K562 (cell line): ENCODE measurements around the gene MAST3. TPM values are rescaled to one million over a fixed set of nuclear protein-coding genes. Genes with fewer than 3 reads are reported as not detected.

Source experiments
- AFF1 ChIP-seq, 2 experiments: fragments of 450-650 bp; IDR thresholded peaks; 2 replicates each; pipeline ENCODE4 v1.6.1; 2018; ENCODE audit warnings: mild to moderate bottlenecking in 2 of 2, low read depth in 1 of 2; ENCODE audit not compliant: partially characterized antibody in 2 of 2
- BRD4 ChIP-seq: fragments of 200-600 bp; sonication (generic); IDR thresholded peaks from 2 replicates; pipeline ENCODE4 v1.6.1; 2017; ENCODE audit warnings: inconsistent platforms
- CHD1 ChIP-seq: fragments of 200-600 bp; sonication (generic); IDR thresholded peaks from one replicate; pipeline ENCODE4 v1.6.1; 2012; ENCODE audit warnings: mild to moderate bottlenecking, moderate library complexity, low read length, inconsistent platforms
- CHD4 ChIP-seq: fragments of 200-600 bp; sonication (generic); IDR thresholded peaks from 3 replicates; pipeline ENCODE4 v1.6.1; 2012; ENCODE audit warnings: low read depth, mild to moderate bottlenecking, mixed read lengths, low read length, inconsistent platforms; ENCODE audit not compliant: insufficient read depth, insufficient replicate concordance, poor library complexity, severe bottlenecking
- EHMT2 ChIP-seq: fragments of 450-650 bp; IDR thresholded peaks from 2 replicates; pipeline ENCODE4 v1.6.1; 2018; ENCODE audit warnings: antibody characterized with exemption
- ESRRA ChIP-seq: fragments of 450-650 bp; IDR thresholded peaks from 2 replicates; pipeline ENCODE4 v1.6.1; 2014; ENCODE audit warnings: low read depth, mild to moderate bottlenecking, moderate library complexity, borderline replicate concordance
- ETV1 ChIP-seq: fragments of 450-650 bp; conservative IDR thresholded peaks from 2 replicates; pipeline ENCODE4 v1.6.1; 2016; ENCODE audit warnings: missing genetic modification characterization, control low read depth, low read depth, missing compliant biosample characterization
- FOS ChIP-seq: IDR thresholded peaks from 3 replicates; pipeline ENCODE4 v1.6.1; 2011; ENCODE audit not compliant: insufficient read length; ENCODE audit errors: extremely low read depth
- HDAC6 ChIP-seq: IDR thresholded peaks from 2 replicates; pipeline ENCODE4 v1.6.1; 2012; ENCODE audit warnings: low read depth, mild to moderate bottlenecking, control low read depth, inconsistent platforms, low read length, moderate library complexity
- HDGF ChIP-seq: fragments of 450-650 bp; IDR thresholded peaks from 2 replicates; pipeline ENCODE4 v1.6.1; 2016
- IRF2 ChIP-seq: sonication (generic); formaldehyde crosslinking; IDR thresholded peaks from 2 replicates; pipeline ENCODE4 v1.8.1; 2022; ENCODE audit warnings: mild to moderate bottlenecking, missing genetic modification reagents
- KDM4B ChIP-seq, 2 experiments: fragments of 450-650 bp in 1 of 2; sonication (generic) in 1 of 2; IDR thresholded peaks; 2 replicates each; pipeline ENCODE4 v1.6.1; 2016 to 2017; ENCODE audit warnings: borderline replicate concordance in 2 of 2, antibody characterized with exemption in 1 of 2, low read depth in 1 of 2, mild to moderate bottlenecking in 1 of 2
- MAFG ChIP-seq: fragments of 450-650 bp; conservative IDR thresholded peaks from 2 replicates; pipeline ENCODE4 v1.6.1; 2016; ENCODE audit warnings: missing genetic modification characterization, missing compliant biosample characterization
- NR3C1 ChIP-seq: sonication (generic); formaldehyde crosslinking; IDR thresholded peaks from 2 replicates; pipeline ENCODE4 v1.8.1; 2022; ENCODE audit warnings: missing genetic modification reagents
- PHF21A ChIP-seq: fragments of 450-650 bp; IDR thresholded peaks from 2 replicates; pipeline ENCODE4 v1.6.1; 2017; ENCODE audit warnings: low read depth, borderline replicate concordance
- PPARD ChIP-seq: fragments of 250-450 bp; sonication (Bioruptor Pico); IDR thresholded peaks from 2 replicates; pipeline ENCODE4 v1.8.0; 2022; ENCODE audit warnings: inconsistent platforms, mild to moderate bottlenecking, moderate library complexity
- PRPF4 ChIP-seq: fragments of 200-400 bp; formaldehyde crosslinking; IDR thresholded peaks from one replicate; pipeline ENCODE4 v1.6.1; 2017; ENCODE audit warnings: low read length, low read depth, mild to moderate bottlenecking; ENCODE audit not compliant: insufficient read depth, poor library complexity, severe bottlenecking
- PTRF ChIP-seq: fragments of 450-650 bp; IDR thresholded peaks from 2 replicates; pipeline ENCODE4 v1.6.1; 2016; ENCODE audit warnings: mild to moderate bottlenecking, missing genetic modification characterization, missing compliant biosample characterization
- RBM15 ChIP-seq: fragments of 200-400 bp; formaldehyde crosslinking; IDR thresholded peaks from 2 replicates; pipeline ENCODE4 v1.6.1; 2018; ENCODE audit warnings: mild to moderate bottlenecking, low read length, moderate library complexity; ENCODE audit not compliant: insufficient read depth
- RHOXF2B ChIP-seq: fragments of 250-450 bp; sonication (Bioruptor Pico); conservative IDR thresholded peaks from 2 replicates; pipeline ENCODE4 v1.5.1; 2021
- SRSF1 ChIP-seq: fragments of 200-400 bp; formaldehyde crosslinking; IDR thresholded peaks from 2 replicates; pipeline ENCODE4 v1.6.1; 2017; ENCODE audit warnings: mild to moderate bottlenecking, low read depth, low read length, moderate library complexity
- TBL1XR1 ChIP-seq, 2 experiments: IDR thresholded peaks; 2 replicates each; pipeline ENCODE4 v1.6.1; 2012; ENCODE audit warnings: improper control_type of control experiment in 2 of 2, low read length in 2 of 2, mild to moderate bottlenecking in 1 of 2
- ZFPM2 ChIP-seq: fragments of 250-450 bp; sonication (Bioruptor Pico); IDR thresholded peaks from 2 replicates; pipeline ENCODE4 v1.5.1; 2022; ENCODE audit warnings: mild to moderate bottlenecking
- ZNF134 ChIP-seq: fragments of 250-450 bp; sonication (Bioruptor Pico); conservative IDR thresholded peaks from 2 replicates; pipeline ENCODE4 v1.4.0; 2020
- ZNF175 ChIP-seq: fragments of 200-800 bp; sonication (Bioruptor generic); IDR thresholded peaks from 2 replicates; pipeline ENCODE4 v1.6.1; 2016; ENCODE audit warnings: low read depth, mild to moderate bottlenecking, missing genetic modification characterization, missing compliant biosample characterization
- ZNF232 ChIP-seq: sonication (generic); formaldehyde crosslinking; IDR thresholded peaks from 2 replicates; pipeline ENCODE4 v1.8.0; 2022; ENCODE audit warnings: mild to moderate bottlenecking, missing genetic modification reagents
- ZNF263 ChIP-seq: sonication (generic); formaldehyde crosslinking; IDR thresholded peaks from 2 replicates; pipeline ENCODE4 v1.8.0; 2022; ENCODE audit warnings: mild to moderate bottlenecking, missing genetic modification reagents, borderline replicate concordance
- ZNF431 ChIP-seq: sonication (generic); formaldehyde crosslinking; IDR thresholded peaks from 2 replicates; pipeline ENCODE4 v1.8.0; 2022; ENCODE audit warnings: mild to moderate bottlenecking, missing genetic modification reagents
- polyA plus RNA-seq, 8 experiments: library from polyadenylated mRNA; depleted of rRNA in 4 of 8; stranded (reverse) in 5 of 8; unstranded in 3 of 8; fragments of >200 nt; fragmentation: Nextera tagmentation in 2 of 8; fragmentation: Illumina TruSeq in 1 of 8; extraction: Ambion mirVana in 2 of 8; extraction: Trizol in 1 of 8; gene quantifications; 2 replicates each; pipeline versions ENCODE4 v1.2.1 to v1.2.3, GENCODE V29; 2011 to 2014; ENCODE audit warnings: inconsistent platforms in 1 of 8, missing spikeins in 1 of 8
- total RNA-seq, 7 experiments: library from RNA; depleted of rRNA in 6 of 7; stranded (reverse); fragments of >200 nt in 6 of 7; fragmentation: Illumina TruSeq in 2 of 7; extraction: Trizol in 2 of 7; gene quantifications; 2 replicates each; pipeline versions ENCODE4 v1.2.1 to v1.2.3, GENCODE V29; 2011 to 2021; ENCODE audit warnings: low replicate concordance in 1 of 7

MAST3 gene
- total and polyA plus RNA-seq, 9 of the 15 experiments (the other 6 are each of a cell fraction or from before 2014, with no cell fraction given), result 0.94 to 9.9 (median 2.4) TPM

DNA sequence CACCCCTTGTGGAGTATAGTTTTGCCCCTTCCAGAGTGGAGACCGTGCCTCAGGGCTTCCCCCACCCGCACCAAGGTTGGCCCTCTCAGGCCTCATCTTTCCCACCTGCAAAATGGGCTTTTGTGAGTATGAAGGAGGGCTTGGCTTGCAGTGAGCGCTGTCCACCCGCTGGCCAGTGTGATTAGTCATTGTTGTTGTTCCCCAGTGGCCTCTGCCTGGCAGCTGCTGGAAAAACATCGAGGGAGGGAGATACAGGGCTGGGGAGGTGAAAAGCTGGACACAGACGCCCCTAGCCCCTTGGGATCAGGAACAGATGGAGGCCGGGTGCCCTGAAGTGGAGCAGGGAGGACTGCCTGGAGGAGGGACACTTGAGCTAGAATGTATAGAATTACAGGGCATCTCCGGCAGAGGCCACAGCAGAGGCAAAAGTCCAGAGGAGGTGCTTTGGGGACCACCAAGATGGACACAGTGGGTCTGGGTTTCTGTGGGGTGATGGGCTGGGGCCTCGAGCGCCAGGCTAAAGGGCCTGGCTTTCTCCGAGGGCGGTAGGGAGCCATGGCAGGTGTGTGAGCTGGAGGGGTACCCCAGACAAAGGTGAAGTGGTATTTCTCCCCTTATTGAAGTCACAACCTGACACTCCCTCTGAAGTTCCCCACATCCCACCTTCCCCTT, 6.9 kb upstream of the MAST3 start (continued):
- no peak for TF ChIP-seq ZNF431 (CRISPR knock-in tag)
- peak; percentile 93 for TF ChIP-seq CHD4
- peak; percentile 91; the same call in 1 of the 2 replicates for TF ChIP-seq HDGF
- TF ChIP-seq PTRF (tag), result no peak
- no peak for TF ChIP-seq PHF21A
- no peak for TF ChIP-seq TBL1XR1 (IDR thresholded peaks at IDR 0.05; ENCODE audit: low read length in 2 of 2)
- TF ChIP-seq ZFPM2, result no peak
- TF ChIP-seq PRPF4, result no peak
- TF ChIP-seq MAFG, result peak; percentile 47
- TF ChIP-seq SRSF1, result no peak
- no peak for TF ChIP-seq ETV1 (tag)
- peak; percentile 80; the same call in 1 of the 2 replicates for TF ChIP-seq ZNF263
- TF ChIP-seq ZNF134 (CRISPR knock-in tag), result no peak
- TF ChIP-seq EHMT2, result peak; percentile 46; the same call in 1 of the 2 replicates
- no peak for TF ChIP-seq ESRRA
- no peak for TF ChIP-seq ZNF232 (CRISPR knock-in tag)
- no peak for TF ChIP-seq RBM15
- no peak for TF ChIP-seq KDM4B (IDR thresholded peaks at IDR 0.05; ENCODE audit: borderline replicate concordance in 2 of 2, low read depth in 1 of 2)
- TF ChIP-seq ZNF175, result no peak
- TF ChIP-seq NR3C1 (CRISPR knock-in tag), result no peak
- TF ChIP-seq PPARD (CRISPR knock-in tag), result no peak
- TF ChIP-seq CHD1, result no peak
- TF ChIP-seq AFF1 (IDR thresholded peaks at IDR 0.05; ENCODE audit: low read depth in 1 of 2, partially characterized antibody in 2 of 2), result no peak
- no peak for TF ChIP-seq RHOXF2B (CRISPR knock-in tag)
- no peak for TF ChIP-seq BRD4
- no peak for TF ChIP-seq FOS
- TF ChIP-seq IRF2 (CRISPR knock-in tag), result no peak
- no peak for TF ChIP-seq HDAC6
